COR-L47 (cell line): ENCODE measurements around the gene PRKD3.
A peak's percentile ranks its signal among the peaks of the same experiment; 100 is the strongest.

Experiments used
- DNase-seq: peaks from one replicate; lab custom pipeline; 2025; lab: John Stamatoyannopoulos, UW

Gene PRKD3

DNA sequence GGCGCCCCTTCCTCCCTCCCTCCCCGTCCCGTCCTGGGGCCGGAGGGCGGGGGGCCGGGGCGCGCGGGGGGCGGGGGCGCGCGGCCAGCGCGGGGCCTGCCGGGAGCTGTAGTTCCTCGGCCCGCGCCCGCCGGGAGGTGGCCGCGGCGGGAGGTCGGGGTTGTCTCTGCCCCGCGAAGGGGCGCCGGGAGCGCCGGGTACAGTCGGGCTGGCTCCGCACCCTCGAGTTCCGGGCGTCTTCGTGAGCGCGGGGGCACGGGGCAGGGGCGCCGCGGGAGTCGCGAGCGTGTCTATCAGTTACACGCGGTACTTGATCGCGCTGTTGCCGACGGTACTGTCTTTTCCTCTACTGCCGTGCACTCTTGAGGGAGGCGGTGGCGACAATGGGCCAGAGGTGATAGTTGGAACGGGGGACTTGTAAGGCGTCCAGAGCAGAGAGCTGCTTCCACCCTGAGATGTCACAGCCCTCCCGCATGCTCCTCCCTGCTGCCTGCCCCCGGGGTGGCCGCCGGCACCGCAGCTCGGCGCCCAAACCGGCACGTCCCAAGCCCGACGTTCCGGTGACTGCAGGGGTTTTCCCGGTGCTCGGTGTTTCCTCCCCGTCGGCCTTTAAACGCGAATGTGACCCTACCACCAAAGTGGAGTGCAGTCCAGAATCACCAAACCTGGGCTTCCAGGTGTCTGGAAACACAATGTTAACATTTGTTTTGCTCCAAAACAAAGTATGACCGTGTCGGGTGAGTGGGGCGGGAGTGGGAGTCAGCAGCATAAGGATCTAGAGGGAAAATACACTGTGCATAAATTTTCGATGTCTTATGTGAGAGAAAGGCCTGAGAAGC is at the start of gene PRKD3:
TSS of gene PRKD3 (minus strand) at position 48 of the 839 bp plus-strand sequence. CDS start 8,309 bp downstream, outside the sequence.
- DNase-seq: peak; percentile 50

DNA sequence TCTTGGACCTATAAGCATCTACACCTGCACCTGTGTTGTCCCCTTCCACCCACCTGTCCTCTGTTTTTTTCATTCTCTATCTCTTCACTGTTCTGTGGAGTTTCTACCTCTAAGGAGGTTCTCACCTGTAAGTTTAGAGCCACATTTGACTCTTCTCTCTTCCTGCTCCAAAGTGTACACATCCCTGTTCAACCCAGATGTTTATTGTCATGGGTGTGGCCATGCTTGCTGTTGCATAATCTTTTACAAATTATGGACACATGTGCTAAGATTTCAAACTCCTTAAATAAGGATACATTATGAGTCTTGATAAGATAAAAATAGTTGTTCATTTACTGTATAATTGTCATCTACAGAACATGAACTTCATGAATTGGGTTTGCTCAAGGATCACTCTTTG is 47.4 kb upstream of the PRKD3 start:
- DNase-seq: no peak

DNA sequence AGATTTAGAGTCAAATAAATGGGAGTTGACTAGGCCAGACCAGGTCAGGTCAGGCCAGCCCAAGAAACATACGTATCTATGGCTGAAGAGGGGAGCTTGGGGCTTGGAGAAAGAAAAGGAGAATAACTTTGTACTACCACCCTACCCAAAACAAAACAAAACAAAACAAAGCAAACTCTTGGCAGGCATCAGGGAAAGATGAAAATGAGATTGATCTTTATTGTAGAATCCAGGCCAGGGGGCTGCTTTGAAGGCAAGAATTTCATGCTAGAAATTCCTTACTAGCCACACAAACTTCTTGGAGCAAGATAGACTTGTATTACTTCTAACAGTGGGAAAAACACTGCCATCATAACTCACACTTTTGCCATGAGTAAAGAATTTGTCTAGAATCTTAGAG is 46.0 kb upstream of the PRKD3 start:
- DNase-seq: no peak

DNA sequence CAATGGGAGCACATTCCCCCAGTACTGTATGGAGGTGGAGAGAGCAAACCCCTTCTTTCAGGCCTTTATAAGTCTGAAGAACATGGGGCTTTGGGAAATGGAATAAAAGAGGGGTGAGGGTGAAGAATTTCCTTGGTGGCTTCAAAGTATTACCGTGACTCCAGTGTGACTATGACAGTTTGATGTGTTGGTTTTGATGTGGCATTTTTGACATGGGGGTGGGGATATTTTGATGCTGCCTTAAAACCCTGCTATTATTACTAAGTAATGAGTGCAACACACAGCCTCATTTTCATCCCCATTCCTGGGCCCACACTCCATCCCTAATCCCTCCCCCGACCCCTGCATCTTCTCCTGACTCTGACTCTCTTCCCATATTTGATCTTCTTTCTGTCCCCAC is 43.4 kb upstream of the PRKD3 start:
- no peak for DNase-seq

DNA sequence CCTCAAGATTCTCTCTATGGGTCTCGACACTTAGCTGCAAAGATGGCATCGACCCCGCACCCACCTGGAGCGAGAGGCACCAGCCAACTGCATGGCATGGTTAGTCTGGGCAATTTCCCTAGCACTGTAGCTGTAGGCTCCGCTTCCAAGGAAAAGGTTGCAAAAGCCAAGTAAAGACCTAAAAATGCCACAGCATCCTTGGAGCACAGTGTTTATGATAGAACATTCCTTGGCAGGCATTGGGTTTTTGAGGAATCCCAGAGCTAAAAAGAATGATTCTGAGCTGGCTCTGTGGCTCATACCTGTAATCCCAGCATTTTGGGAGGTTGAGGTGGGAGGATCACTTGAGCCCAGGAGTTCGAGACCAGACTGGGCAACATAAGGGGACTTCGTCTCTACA is 42.7 kb upstream of the PRKD3 start:
- DNase-seq: no peak

DNA sequence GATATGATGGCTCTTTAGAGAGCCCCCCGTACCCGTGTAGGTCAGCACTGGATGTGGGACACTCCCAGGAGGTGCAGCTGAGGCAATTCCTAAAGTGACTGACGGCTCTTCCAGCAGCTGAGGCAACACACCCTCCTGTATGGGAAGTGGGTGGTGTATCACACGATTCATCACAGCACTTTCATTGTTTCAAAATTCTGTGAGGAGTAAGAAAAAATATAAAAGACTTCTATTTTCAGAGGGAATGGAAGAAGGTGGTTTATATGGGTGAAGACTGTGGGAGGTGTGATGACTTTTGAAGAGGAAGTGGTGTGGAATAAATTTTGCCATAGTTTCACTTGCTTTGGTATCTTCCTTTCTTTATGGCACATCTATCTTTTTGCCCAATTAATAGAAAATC is 42.1 kb upstream of the PRKD3 start:
- DNase-seq: no peak

DNA sequence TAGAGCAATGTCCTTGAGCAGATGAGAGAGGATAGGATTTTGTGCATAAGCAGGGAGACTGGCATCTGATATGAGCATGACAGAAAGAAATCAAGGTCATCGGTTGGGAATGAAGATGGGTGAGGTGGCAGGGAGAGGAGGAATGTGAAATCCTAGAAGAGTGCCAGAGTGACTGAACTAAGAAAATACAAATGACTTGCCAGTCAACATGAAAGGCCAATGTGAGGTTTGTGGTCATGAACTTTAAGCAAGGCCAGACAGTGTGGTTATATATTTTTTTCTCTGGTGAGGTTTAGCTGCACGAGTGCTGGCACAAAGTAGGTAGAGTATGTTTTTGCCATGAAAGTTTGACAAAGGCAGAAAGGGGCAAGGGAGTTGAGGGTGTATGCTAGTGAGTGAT is 41.0 kb upstream of the PRKD3 start:
- no peak for DNase-seq

DNA sequence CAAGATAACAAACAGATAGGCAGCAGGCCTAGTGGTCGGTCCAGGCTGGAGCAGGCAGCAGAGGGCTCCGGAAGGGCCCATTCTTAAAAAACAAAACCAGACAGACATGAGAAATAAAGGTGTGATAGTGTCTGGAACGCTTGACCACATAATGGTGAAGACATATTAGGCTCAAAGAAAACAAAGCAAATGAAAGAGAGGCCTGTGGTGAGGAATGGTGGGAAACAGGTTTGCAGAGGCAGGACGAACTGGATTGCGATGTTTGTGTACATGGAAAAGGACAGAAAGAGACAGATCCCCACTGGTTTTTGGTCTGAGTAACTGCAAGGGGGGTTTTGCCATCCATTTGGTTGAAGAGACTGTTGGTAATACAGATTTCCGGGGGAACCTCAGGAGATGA is 39.7 kb upstream of the PRKD3 start:
- DNase-seq: no peak

DNA sequence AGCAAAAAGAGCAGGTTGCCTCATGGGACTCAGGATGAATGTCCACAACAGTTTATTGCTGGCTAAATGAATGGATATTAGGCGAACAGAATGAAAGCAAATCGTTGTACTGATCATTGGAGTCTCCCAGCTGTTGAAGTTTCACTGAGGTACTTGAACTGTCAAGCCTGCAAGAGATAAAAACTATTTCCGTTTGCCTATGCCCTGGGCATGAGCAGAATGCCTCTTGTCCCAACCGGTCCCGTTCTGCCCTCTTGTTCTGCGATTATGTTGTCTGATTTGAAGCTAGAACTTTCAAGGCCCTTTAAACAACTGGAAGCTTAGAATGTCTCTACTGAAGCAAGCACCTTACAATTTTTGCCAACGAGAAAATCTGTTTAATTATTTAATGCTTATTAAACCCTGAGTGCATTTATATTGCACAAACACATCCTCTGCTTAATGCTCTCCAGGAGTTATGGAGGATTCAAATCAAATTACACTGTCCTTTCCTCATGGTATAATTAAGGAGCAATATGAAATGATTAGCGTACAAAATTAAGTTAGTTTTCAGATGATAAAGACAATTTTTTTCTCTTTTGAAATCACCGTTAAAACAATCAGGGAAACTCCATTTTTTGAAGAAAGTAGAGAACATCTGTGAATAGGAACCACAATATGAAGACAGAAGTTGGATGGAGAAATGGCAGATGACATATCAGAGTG is 37.5 kb upstream of the PRKD3 start:
- DNase-seq: no peak

DNA sequence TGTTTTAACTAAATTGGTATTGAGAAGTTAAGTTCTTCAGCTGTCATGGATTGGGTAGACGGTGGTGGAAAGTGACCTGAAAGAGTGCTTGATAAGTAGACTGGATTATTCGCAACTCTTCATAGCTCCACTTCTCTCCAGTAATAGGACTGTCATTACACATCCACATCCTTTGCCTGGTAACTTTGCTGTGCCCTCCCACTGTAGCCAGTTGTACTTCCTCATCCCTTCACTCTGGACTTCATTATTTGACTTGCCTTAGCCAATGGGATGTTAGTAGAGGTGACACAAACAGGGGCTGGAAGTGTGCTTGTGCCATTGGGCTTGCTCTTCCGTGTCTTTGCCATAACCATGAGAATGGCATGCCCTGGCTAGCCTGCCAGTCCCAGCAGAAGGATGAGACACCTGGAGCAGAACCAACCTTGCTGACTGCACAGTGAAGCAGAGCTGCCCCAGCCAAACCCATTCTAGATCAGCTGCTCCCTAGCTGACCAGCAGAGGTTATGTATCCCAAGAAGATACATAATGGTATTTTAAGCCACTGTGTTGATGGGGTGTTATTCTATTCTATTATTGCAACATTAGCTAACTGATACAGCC is 36.7 kb upstream of the PRKD3 start:
- no peak for DNase-seq

DNA sequence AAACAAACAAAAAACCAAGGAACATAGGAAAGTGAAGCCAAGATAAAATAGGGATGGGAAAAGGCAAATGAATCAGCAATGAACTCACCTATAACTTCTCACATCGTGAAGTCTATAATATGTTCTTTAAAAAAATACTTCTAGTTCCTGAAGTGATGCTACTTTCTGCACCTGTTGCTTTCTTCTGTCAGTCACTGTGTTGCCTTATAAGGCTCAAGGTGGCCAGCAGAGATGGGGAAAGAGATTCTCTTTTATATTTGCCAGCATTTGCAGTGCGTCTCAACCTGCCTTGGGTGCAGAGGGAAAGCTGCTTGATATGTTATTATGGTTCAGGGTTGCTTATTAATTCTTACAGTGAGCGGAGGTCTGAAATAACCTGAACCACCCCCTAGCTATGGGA is 33.8 kb upstream of the PRKD3 start:
- no peak for DNase-seq

DNA sequence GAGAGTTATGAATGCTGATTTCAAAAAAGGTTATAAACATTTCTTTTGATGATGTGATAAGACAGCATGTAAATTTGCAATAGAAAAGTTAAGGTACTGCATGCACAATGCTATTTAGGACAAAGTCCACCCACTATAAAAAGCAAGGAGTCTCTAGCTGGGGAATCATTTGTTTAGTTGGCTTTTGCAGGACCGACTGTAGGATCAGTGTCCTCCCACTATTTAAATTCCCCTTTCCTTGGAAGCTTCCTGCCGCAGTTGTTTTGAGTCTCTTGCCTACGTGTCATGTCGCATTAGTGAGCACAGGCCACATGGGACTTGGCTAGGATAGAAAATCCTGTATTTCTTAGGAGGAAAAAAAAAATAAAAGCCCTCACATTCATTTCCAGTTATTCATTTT is 32.9 kb upstream of the PRKD3 start:
- no peak for DNase-seq

DNA sequence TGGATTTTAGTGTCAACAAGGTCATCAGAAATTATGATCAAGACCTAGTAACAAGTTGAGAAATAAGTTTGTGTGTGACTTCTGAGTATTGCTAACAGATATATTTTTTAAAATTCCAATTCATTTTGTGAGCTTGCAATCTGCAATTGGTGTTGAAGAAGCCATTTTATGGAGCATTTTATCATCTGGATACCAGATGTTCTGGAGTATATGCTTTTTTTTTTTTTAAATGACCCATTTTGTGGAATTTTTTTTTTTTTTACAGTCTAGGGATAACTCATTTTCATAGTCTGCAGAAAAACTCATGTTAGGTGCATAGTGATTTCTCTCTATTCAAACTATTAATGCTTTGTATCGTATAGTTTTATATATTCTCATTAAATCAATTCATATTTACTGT is 32.4 kb upstream of the PRKD3 start:
- no peak for DNase-seq

DNA sequence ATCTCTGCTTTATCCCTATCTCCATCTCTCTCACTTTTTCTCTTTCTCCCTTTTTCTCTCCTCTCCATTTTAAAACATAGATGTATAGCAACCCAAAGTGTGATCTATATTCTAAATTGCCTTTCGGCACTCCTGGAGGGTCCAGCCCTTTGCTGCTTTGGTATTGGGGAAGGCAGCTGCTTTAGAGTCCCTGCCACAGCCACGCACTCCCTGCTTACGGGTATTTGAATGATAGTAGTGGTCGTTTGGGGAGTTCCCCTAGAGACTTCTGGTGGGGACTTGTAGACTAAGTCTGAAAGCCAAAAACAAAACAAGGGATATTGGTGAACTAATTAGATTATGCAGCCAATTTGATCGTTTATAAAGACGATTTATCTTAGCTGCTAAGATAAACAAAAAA is 31.7 kb upstream of the PRKD3 start:
- no peak for DNase-seq

DNA sequence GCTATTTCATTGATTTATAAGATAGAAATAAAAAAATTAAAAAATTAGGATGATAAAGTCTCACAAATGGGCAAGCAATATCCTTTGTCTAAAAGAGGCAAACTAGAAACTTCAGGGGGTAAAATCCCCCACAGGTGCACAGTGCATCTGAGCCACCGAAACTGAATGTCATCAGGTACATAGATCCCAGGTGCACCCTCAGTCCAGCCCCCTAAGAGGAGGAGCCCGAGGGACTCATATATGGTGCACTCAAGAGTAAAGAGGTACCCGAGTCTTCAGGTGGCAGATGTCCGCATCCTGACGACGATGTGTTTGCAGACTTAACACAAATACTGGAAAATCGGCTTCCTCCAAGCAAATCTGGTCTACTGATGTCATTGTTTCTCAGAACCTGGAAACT is 31.1 kb upstream of the PRKD3 start:
- no peak for DNase-seq

DNA sequence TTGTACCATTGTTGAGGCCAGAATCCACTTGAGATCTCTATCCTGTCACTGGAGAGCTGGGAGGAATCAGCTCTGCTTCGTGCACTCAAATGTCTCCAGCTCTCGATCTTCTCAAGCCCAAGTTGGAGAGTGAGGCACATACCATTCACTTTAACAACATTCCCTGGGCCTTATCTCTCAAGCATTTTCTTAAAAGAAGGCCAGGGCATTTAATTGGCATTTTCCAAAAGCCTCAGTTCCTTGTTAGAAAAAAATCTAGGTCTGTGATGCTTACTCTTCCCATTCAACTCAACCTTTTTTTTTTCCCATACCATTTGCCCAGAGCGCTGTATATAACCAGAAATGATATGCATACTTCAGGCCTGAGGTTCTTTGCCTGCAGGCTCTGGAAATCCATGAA is 29.9 kb upstream of the PRKD3 start:
- DNase-seq: no peak

DNA sequence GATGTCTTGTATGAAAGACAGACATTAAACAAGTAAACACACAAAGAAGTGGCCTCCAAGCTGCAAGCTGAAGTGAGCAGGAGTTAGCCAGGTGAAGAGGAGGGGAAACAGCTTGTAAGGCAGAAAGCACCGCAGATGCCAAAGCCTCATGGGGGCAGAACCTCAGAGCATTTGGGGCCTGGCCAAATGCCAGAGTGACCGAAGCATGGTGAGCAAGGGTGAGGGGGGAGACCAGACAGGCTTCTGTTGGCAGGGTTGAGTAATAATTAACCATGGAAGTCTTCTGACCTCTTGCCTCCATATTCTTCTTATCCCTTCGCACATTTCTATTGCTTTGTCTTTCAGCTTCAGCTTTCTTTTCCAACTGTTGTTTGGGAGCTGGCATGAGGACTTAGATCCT is 25.4 kb upstream of the PRKD3 start:
- DNase-seq: peak; percentile 68

DNA sequence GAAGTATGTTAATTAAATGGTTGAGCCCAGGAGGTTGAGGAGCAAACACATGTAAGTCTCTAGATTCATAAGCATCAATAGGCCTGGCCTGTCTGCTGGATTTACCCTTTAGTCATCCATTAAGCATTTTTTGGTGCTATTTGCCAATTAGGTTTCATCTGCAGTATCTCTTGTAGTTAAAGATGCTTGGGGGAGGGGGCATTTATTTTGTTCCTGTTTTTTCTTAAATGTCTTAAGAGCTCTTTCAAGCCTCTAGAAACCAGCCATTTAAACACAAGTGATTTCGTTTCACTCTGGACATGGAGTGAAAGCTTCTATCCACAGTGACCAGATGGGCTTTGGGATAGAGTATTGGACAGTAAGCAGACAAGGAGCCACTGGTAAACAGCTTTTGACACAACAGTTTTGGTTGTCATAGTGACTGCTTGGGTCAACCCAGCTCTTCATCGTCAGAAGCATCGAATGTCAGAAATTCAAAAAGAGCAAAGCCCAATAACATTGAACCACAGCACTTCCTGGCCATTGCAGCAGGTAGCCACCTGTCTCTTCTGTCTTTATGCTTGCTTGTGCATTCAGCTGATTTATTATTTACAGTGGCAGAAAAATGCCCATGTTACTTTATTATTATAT is 24.7 kb upstream of the PRKD3 start:
- DNase-seq: peak; percentile 39

DNA sequence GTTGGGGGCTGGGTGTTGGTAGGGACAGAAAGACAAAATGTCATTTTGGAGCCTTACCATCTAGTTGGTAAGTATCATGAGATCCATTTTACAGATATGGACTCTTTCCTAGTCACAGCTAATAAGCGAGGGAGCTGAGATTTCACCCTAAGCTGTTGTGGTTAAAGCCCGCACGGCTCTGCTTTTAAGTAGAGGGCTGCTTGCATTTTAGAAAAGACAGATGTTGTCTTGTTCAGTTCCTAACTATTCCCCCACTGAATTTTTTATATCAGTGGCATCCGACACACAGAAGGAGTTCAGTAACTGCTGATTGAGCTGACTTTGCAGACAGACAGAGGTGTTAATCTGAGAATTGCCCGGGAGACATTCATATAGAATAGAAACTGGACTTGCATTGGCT is 23.5 kb upstream of the PRKD3 start:
- DNase-seq: no peak

DNA sequence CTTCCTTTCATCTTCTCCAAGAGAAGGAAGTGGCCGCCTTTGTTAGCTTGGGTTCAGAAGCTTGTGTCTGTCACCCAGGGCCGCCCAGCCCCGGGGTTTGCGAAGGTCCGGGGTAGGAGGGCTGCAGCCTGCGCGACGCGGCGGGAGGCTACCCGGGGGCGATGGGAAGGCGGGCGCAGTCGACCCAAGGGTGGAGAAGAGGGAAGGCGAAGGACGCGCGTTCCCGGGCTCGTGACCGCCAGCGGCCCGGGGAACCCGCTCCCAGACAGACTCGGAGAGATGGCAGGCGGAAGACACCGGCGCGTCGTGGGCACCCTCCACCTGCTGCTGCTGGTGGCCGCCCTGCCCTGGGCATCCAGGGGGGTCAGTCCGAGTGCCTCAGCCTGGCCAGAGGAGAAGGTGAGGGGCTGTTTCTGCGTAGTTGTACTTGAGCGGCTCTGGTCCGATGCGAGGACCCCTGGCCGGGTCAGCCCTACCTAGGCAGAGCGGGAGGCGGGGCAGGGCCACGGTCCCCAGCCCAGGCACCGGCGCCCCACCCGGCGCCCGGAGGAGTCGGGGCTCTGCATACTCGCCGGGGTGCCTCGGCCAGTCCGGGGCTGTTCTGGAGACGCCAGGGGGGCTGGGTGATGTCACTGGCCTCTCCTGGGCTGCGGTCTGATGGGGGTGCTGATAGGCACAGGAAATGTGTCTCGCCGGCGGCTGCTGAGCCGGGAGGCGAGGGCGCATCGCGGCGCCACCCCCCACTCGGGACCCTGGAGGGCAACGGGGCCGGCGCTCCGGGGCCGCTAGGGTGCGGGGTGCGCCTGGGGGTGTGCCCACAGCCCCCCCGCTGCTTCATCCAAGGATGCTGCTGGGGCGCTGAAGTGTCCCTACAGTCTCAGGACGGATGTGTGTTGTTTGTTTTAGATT is 20.1 kb upstream of the PRKD3 start, which contains the start of gene QPCT:
TSS of gene QPCT (plus strand) at position 178 of the 909 bp plus-strand sequence. CDS start at position 280, 102 bp downstream.
- peak; percentile 69 for DNase-seq
